T-helper 1 cell (primary cell): ENCODE data around the gene TMEM109.

Experiments used
- DNase-seq, 5 donors: peaks; one replicate each; pipeline ENCODE4 v3.0.0-alpha.2; 2012 to 2020

The TMEM109 gene

GRCh38 chr11:60972182-60973030, 58.4 kb downstream of the TMEM109 start:
- DNase-seq, result peak in 1 of 5 donors; percentile 69
